Neural cell (in vitro differentiated cells): ENCODE data around the gene MAG.

Source experiments
- CTCF ChIP-seq: fragments of 450-650 bp; IDR thresholded peaks from 2 replicates; pipeline ENCODE4 v1.5.1; 2014; ENCODE audit warnings: antibody characterized with exemption, mild to moderate bottlenecking, moderate library complexity; ENCODE audit not compliant: poor library complexity, severe bottlenecking
- EP300 ChIP-seq: fragments of 450-650 bp; conservative IDR thresholded peaks from 2 replicates; pipeline ENCODE4 v1.6.1; 2014; ENCODE audit warnings: antibody characterized with exemption, mild to moderate bottlenecking, moderate library complexity; ENCODE audit not compliant: poor library complexity, severe bottlenecking
- EZH2 ChIP-seq: fragments of 200-600, 300-800 bp; shearing (Covaris generic), sonication (generic); IDR thresholded peaks from 2 replicates; pipeline ENCODE4 v1.6.1; 2014; ENCODE audit warnings: antibody characterized with exemption, low read length, borderline replicate concordance, mild to moderate bottlenecking; ENCODE audit not compliant: insufficient read depth, poor library complexity, severe bottlenecking
- MXI1 ChIP-seq: fragments of 450-650 bp; conservative IDR thresholded peaks from 2 replicates; pipeline ENCODE4 v1.6.1; 2014; ENCODE audit warnings: antibody characterized with exemption, mild to moderate bottlenecking; ENCODE audit not compliant: poor library complexity, severe bottlenecking
- POLR2AphosphoS5 ChIP-seq: IDR thresholded peaks from 2 replicates; pipeline ENCODE4 v1.6.1; 2012
- REST ChIP-seq: IDR thresholded peaks from 2 replicates; pipeline ENCODE4 v1.6.1; 2012; ENCODE audit warnings: borderline replicate concordance
- SMC3 ChIP-seq: fragments of 450-650 bp; conservative IDR thresholded peaks from 2 replicates; pipeline ENCODE4 v1.6.1; 2014; ENCODE audit warnings: antibody characterized with exemption, mild to moderate bottlenecking, moderate library complexity; ENCODE audit not compliant: poor library complexity

- no peak for TF ChIP-seq EZH2
- TF ChIP-seq CTCF = no peak
- no peak for TF ChIP-seq MXI1
- no peak for TF ChIP-seq SMC3
- TF ChIP-seq EP300 = no peak
- no peak for TF ChIP-seq REST
- TF ChIP-seq POLR2AphosphoS5 = no peak
Observed at GRCh38 chr19:35313587-35313986, 21.6 kb downstream of the MAG start.
